Stomach (tissue), 9 donors: ENCODE results near the gene PPP1R14B. TPM values are rescaled to one million over a fixed set of nuclear protein-coding genes. Genes with fewer than 3 reads are reported as not detected.

Experiments used
- DNase-seq, 2 donors: peaks; one replicate each; pipeline versions ENCODE4 v3.0.0 to v3.0.0-alpha.2; 2013 to 2019
- H3K27ac ChIP-seq, 5 donors: fragments of 200-600 bp in 4 of 5; sonication (generic) in 4 of 5; one replicate each; pipeline ENCODE4 v1.5.1; 2013 to 2019; ENCODE audit warnings: mild to moderate bottlenecking in 1 of 5, moderate library complexity in 1 of 5
- H3K27me3 ChIP-seq, 3 donors: fragments of 200-600 bp; sonication (generic); one replicate each; pipeline ENCODE4 v1.5.1; 2017 to 2019; ENCODE audit warnings: mixed run types in 1 of 3
- H3K36me3 ChIP-seq, 4 donors: fragments of 200-600 bp; sonication (generic); 1 replicate in 3 of 4; 2 replicates in 1 of 4; pipeline ENCODE4 v1.5.1; 2016 to 2019
- H3K4me1 ChIP-seq, 4 donors: fragments of 200-600 bp; sonication (generic); one replicate each; pipeline ENCODE4 v1.5.1; 2016 to 2019
- H3K4me3 ChIP-seq, 4 donors: fragments of 200-600 bp; sonication (generic) in 3 of 4; one replicate each; pipeline ENCODE4 v1.5.1; 2016 to 2019; ENCODE audit warnings: mild to moderate bottlenecking in 1 of 4
- H3K9me3 ChIP-seq, 4 donors: fragments of 200-600 bp; sonication (generic); one replicate each; pipeline ENCODE4 v1.5.1; 2016 to 2019
- CTCF ChIP-seq, 7 experiments: fragments of 450-650 bp in 4 of 7; fragments of 200-600 bp in 3 of 7; sonication (generic) in 3 of 7; IDR thresholded peaks; one replicate each; pipeline ENCODE4 v1.5.1; 2016 to 2019; ENCODE audit warnings: antibody characterized with exemption in 7 of 7, control low read depth in 2 of 7, mild to moderate bottlenecking in 1 of 7
- EP300 ChIP-seq: sonication (generic); formaldehyde crosslinking; IDR thresholded peaks from one replicate; pipeline ENCODE4 v1.6.1; 2017; ENCODE audit warnings: antibody characterized with exemption
- POLR2A ChIP-seq, 4 donors: fragments of 450-650 bp; IDR thresholded peaks; one replicate each; pipeline ENCODE4 v1.6.1; 2016; ENCODE audit warnings: antibody characterized with exemption in 4 of 4, control low read depth in 2 of 4, mild to moderate bottlenecking in 1 of 4, moderate library complexity in 1 of 4
- POLR2AphosphoS5 ChIP-seq, 3 donors: sonication (generic); formaldehyde crosslinking; IDR thresholded peaks; one replicate each; pipeline ENCODE4 v1.6.1; 2016; ENCODE audit warnings: antibody characterized with exemption in 3 of 3
- WGBS, 5 donors: extraction: QIAGEN DNeasy Blood & Tissue Kit in 3 of 5; methylation state at CpG; one replicate each; pipeline versions ENCODE4 v1.1.5 to v1.1.7; 2013 to 2018; 5-methylcytosine and 5-hydroxymethylcytosine counted together
- intact Hi-C: fragments of 100-400 bp; cut with DNase I; formaldehyde crosslinking; loops from one replicate; pipeline ENCODE4 v1.15.1; 2023; ENCODE audit warnings: low total_unique reads
- polyA plus RNA-seq, 3 donors: library from polyadenylated mRNA; stranded (reverse); fragments of 200-250 nt; gene quantifications; one replicate each; pipeline ENCODE4 v1.2.3, GENCODE V29; 2013
- total RNA-seq, 5 donors: library from RNA; depleted of rRNA; stranded (reverse); fragments of >200 nt; gene quantifications; one replicate each; pipeline versions ENCODE4 v1.1.0 to v1.2.3, GENCODE V29; 2014 to 2016
- donor health status: healthy with polysubstance abuse.
- donor health status: Bipolar disorder and iron deficiency.
- donor health status: healthy.

Gene PPP1R14B
- total and polyA plus RNA-seq, 8 donors = 39.3 to 234 (median 77.6) TPM

GRCh38 chr11:64219755-64220154 lies 27.0 kb downstream of the PPP1R14B start:
- H3K27me3 ChIP-seq = no peaks in the 10 kb centered on the region
- H3K4me3 ChIP-seq = no peak overlapping the region
- 88 to 93% (median 91%) methylated on average over 9 to 10 of the region's 10 CpGs for WGBS, 5 donors
- TF ChIP-seq CTCF (IDR thresholded peaks at IDR 0.05) (no peak), POLR2A (IDR thresholded peaks at IDR 0.05) (no peak), EP300 (no peak), POLR2AphosphoS5 (IDR thresholded peaks at IDR 0.05) (no peak)
- no peak overlapping the region for H3K27ac ChIP-seq
- no peak for DNase-seq
- peaks cover 0 to 16% (median 11%) of the 10 kb centered on the region in 4 donors for H3K4me1 ChIP-seq
- H3K36me3 ChIP-seq = peaks cover 15 to 71% (median 60%) of the 10 kb centered on the region in 4 donors
- intact Hi-C loops = no loop called here
- no peaks in the 10 kb centered on the region for H3K9me3 ChIP-seq

- TF ChIP-seq CTCF (IDR thresholded peaks at IDR 0.05) = no peak
- TF ChIP-seq POLR2AphosphoS5 (IDR thresholded peaks at IDR 0.05) = no peak
- TF ChIP-seq EP300 = no peak
- TF ChIP-seq POLR2A (IDR thresholded peaks at IDR 0.05) = no peak
- peaks cover 15 to 73% (median 59%) of the 10 kb centered on the region in 4 donors for H3K36me3 ChIP-seq
- DNase-seq = no peak
- no peaks in the 10 kb centered on the region for H3K27me3 ChIP-seq
- H3K4me1 ChIP-seq = peaks cover 0 to 11% (median 8%) of the 10 kb centered on the region in 4 donors
- intact Hi-C loops = no loop called here
- H3K27ac ChIP-seq = no peak overlapping the region
- H3K9me3 ChIP-seq = no peaks in the 10 kb centered on the region
- WGBS, 5 donors = 79 to 92% (median 83%) methylated on average over 5 to 7 of the region's 7 CpGs
- no peak overlapping the region for H3K4me3 ChIP-seq
These were observed 27.4 kb downstream of the PPP1R14B start for GRCh38 chr11:64219354-64219684.

- Histone ChIP-seq H3K4me1 (peaks cover 0 to 9% (median 8%) of the 10 kb centered on the region in 4 donors), H3K4me3 (no peak overlapping the region), H3K9me3 (no peaks in the 10 kb centered on the region), H3K27ac (no peak overlapping the region), H3K36me3 (peaks cover 15 to 70% (median 58%) of the 10 kb centered on the region in 4 donors), H3K27me3 (no peaks in the 10 kb centered on the region)
- TF ChIP-seq EP300 (no peak), CTCF (IDR thresholded peaks at IDR 0.05) (no peak), POLR2AphosphoS5 (IDR thresholded peaks at IDR 0.05) (no peak), POLR2A (IDR thresholded peaks at IDR 0.05) (no peak)
- 51 to 58% (median 53%) methylated on average over 5 to 11 of the region's 11 CpGs for WGBS, 5 donors
- DNase-seq = peak in 1 of 2 donors; percentile 55
- intact Hi-C loops = no loop called here
These were observed 28.0 kb downstream of the PPP1R14B start for GRCh38 chr11:64218628-64219353.

- no peak overlapping the region for H3K4me3 ChIP-seq
- H3K9me3 ChIP-seq = no peaks in the 10 kb centered on the region
- H3K4me1 ChIP-seq = peaks cover 0 to 8% (median 2%) of the 10 kb centered on the region in 4 donors
- intact Hi-C loops = no loop called here
- TF ChIP-seq POLR2AphosphoS5 (IDR thresholded peaks at IDR 0.05) = no peak
- no peak for TF ChIP-seq POLR2A (IDR thresholded peaks at IDR 0.05)
- no peak for TF ChIP-seq CTCF (IDR thresholded peaks at IDR 0.05)
- TF ChIP-seq EP300 = no peak
- WGBS, 5 donors = 84 to 89% (median 88%) methylated on average over 6 of the region's 6 CpGs
- no peak overlapping the region for H3K27ac ChIP-seq
- DNase-seq = no peak
- no peaks in the 10 kb centered on the region for H3K27me3 ChIP-seq
- H3K36me3 ChIP-seq = peaks cover 11 to 72% (median 54%) of the 10 kb centered on the region in 4 donors
These were observed 29.9 kb downstream of the PPP1R14B start for GRCh38 chr11:64216879-64217278.
